Naive thymus-derived CD4-positive, alpha-beta T cell (primary cell): ENCODE data around the gene BLVRB. TPM values are rescaled to one million over a fixed set of nuclear protein-coding genes. Genes with fewer than 3 reads are reported as not detected.
"Not testable (repeated sequence)": the region's sequence is repeated elsewhere in the genome, so short reads cannot be mapped to it uniquely, and the experiment has no call there.

Source experiments
- ATAC-seq: fragments of 150-1000 bp; cut with Tn5 transposase; 2 replicates; pipeline ENCODE4 v1.10.0; 2021; ENCODE audit warnings: mild to moderate bottlenecking, moderate library complexity
- CTCF ChIA-PET: fragments of 350-600 bp; sonication (Branson Sonifier 250); formaldehyde crosslinking; loops from one replicate; lab custom pipeline; 2021; ENCODE audit warnings: antibody characterized with exemption; lab: Charles Lee
- POLR2A ChIA-PET: fragments of 350-600 bp; sonication (Branson Sonifier 250); formaldehyde crosslinking; loops from one replicate; lab custom pipeline; 2021; ENCODE audit warnings: antibody characterized with exemption, inconsistent platforms; lab: Charles Lee
- DNase-seq, 9 donors: peaks; one replicate each; pipeline versions ENCODE4 v3.0.0 to v3.0.0-alpha.2; 2020 to 2022; ENCODE audit warnings: mixed read lengths in 1 of 9
- H3K27ac ChIP-seq: one replicate; pipeline ENCODE4 v1.7.0; 2013; ENCODE audit warnings: mild to moderate bottlenecking, low read depth, low read length, moderate library complexity
- H3K27me3 ChIP-seq, 2 donors: one replicate each; pipeline ENCODE4 v1.7.0; 2013; ENCODE audit warnings: low read length in 2 of 2, mild to moderate bottlenecking in 2 of 2, moderate library complexity in 2 of 2; ENCODE audit not compliant: control insufficient read depth in 2 of 2, insufficient read depth in 2 of 2
- H3K36me3 ChIP-seq, 3 experiments: 1 replicate in 2 of 3; 2 replicates in 1 of 3; pipeline ENCODE4 v1.7.0; 2013; ENCODE audit warnings: low read length in 3 of 3, mild to moderate bottlenecking in 3 of 3, moderate library complexity in 1 of 3; ENCODE audit not compliant: insufficient read depth in 3 of 3, control insufficient read depth in 2 of 3
- H3K4me1 ChIP-seq, 2 donors: one replicate each; pipeline ENCODE4 v1.7.0; 2013; ENCODE audit warnings: low read length in 2 of 2, mild to moderate bottlenecking in 2 of 2, moderate library complexity in 1 of 2; ENCODE audit not compliant: control insufficient read depth in 2 of 2, insufficient read depth in 2 of 2
- H3K4me3 ChIP-seq: 2 replicates; pipeline ENCODE4 v1.7.0; 2013; ENCODE audit warnings: mild to moderate bottlenecking, low read length
- H3K9me3 ChIP-seq, 3 experiments: 1 replicate in 2 of 3; 2 replicates in 1 of 3; pipeline ENCODE4 v1.7.0; 2013; ENCODE audit warnings: low read length in 3 of 3; ENCODE audit not compliant: control insufficient read depth in 2 of 3
- H3K27ac Mint-ChIP-seq, 9 donors: one replicate each; pipeline ENCODE4 v1.8.0; 2020 to 2022; ENCODE audit warnings: mixed read lengths in 9 of 9, mild to moderate bottlenecking in 8 of 9, moderate library complexity in 5 of 9, inconsistent platforms in 2 of 9
- H3K27me3 Mint-ChIP-seq, 5 donors: one replicate each; pipeline ENCODE4 v1.8.0; 2021 to 2022; ENCODE audit warnings: mixed read lengths in 5 of 5, mild to moderate bottlenecking in 1 of 5
- H3K36me3 Mint-ChIP-seq, 5 donors: one replicate each; pipeline ENCODE4 v1.8.0; 2020 to 2022; ENCODE audit warnings: mixed read lengths in 5 of 5, mild to moderate bottlenecking in 3 of 5, inconsistent platforms in 1 of 5
- H3K4me1 Mint-ChIP-seq, 7 donors: one replicate each; pipeline ENCODE4 v1.8.0; 2020 to 2022; ENCODE audit warnings: mixed read lengths in 7 of 7, mild to moderate bottlenecking in 3 of 7, inconsistent platforms in 1 of 7
- H3K4me3 Mint-ChIP-seq, 10 donors: one replicate each; pipeline ENCODE4 v1.8.0; 2020 to 2022; ENCODE audit warnings: mild to moderate bottlenecking in 10 of 10, mixed read lengths in 10 of 10, moderate library complexity in 6 of 10, inconsistent platforms in 2 of 10
- H3K9me3 Mint-ChIP-seq, 11 donors: one replicate each; pipeline ENCODE4 v1.8.0; 2020 to 2022; ENCODE audit warnings: mixed read lengths in 11 of 11, mild to moderate bottlenecking in 4 of 11, inconsistent platforms in 1 of 11, moderate library complexity in 1 of 11
- intact Hi-C, 2 donors: fragments of 100-400 bp; cut with micrococcal nuclease; formaldehyde crosslinking; loops; one replicate each; pipeline ENCODE4 v1.15.1; 2023
- polyA plus RNA-seq, 2 donors: library from polyadenylated mRNA; unstranded; fragments of 300-500 nt; fragmentation: Illumina TruSeq; gene quantifications; one replicate each; pipeline ENCODE4 v1.2.3, GENCODE V29; 2021
- total RNA-seq, 6 experiments: library from RNA in 5 of 6; stranded (reverse) in 5 of 6; gene quantifications; 1 replicate in 5 of 6; 2 replicates in 1 of 6; pipeline ENCODE4 v1.2.3 and lab custom pipeline; 2021 to 2026

Gene BLVRB
- total and polyA plus RNA-seq, 7 experiments from 2014 or later = 11.0 to 42.2 (median 14.3) TPM

DNA sequence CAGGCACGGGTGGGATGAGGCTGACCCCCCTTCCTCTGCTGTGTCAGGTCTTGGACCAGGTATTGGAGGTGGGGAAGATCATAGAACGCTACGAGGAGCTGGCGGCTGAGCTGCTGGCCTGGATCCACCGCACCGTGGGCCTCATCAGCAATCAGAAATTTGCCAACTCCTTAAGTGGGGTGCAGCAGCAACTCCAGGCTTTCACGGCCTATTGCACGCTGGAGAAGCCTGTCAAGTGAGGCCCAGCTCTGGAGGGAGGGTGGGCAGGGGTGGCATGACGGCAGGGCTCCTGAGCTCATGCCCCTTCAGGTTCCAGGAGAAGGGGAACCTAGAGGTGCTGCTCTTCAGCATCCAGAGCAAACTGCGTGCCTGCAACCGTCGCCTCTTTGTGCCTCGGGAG lies 36.5 kb upstream of the BLVRB start:
- no peak for DNase-seq
- intact Hi-C loops = no loop called here
- ChIA-PET CTCF (no interaction called here), POLR2A (no interaction called here)
- Mint-ChIP-seq H3K27me3 (peaks cover 0 to 24% (median 0%) of the 10 kb centered on the region in 5 donors), H3K36me3 (peaks cover 0 to 3% (median 0%) of the 10 kb centered on the region in 5 donors), H3K4me1 (peaks cover 0 to 13% (median 5%) of the 10 kb centered on the region in 7 donors), H3K27ac (no peak overlapping the region), H3K9me3 (peaks cover 0 to 3% (median 0%) of the 10 kb centered on the region in 11 donors), H3K4me3 (no peak overlapping the region)
- no peak overlapping the region for H3K27ac ChIP-seq
- no peaks in the 10 kb centered on the region for H3K9me3 ChIP-seq
- no peaks in the 10 kb centered on the region for H3K4me1 ChIP-seq
- ATAC-seq = no peak
- H3K4me3 ChIP-seq = no peak overlapping the region
- H3K27me3 ChIP-seq = no peaks in the 10 kb centered on the region
- no peaks in the 10 kb centered on the region for H3K36me3 ChIP-seq

DNA sequence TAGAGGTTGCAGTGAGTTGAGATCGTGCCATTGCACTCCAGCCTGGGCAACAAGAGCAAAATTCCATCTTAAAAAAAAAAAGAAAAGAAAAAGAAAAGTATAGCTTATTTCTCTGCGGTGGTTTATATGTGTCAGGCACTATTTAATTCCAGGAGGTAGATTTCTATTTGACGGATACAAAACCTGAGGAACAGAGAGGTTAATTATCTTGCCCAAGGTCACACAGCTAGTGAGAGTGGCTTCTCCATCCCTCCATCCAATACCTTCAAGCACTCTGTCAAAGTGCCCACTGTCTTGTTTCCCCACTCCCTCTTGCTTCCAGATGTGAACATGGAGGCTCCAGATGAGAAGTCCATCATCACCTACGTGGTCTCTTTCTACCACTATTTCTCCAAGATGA lies 36.1 kb upstream of the BLVRB start:
- H3K9me3 ChIP-seq = no peaks in the 10 kb centered on the region
- ChIA-PET CTCF (no interaction called here), POLR2A (no interaction called here)
- H3K36me3 Mint-ChIP-seq = peaks cover 0 to 3% (median 0%) of the 10 kb centered on the region in 5 donors
- no peaks in the 10 kb centered on the region for H3K4me1 ChIP-seq
- no peak overlapping the region for H3K27ac Mint-ChIP-seq
- H3K27me3 ChIP-seq = no peaks in the 10 kb centered on the region
- no peak for DNase-seq
- H3K4me3 Mint-ChIP-seq = no peak overlapping the region
- intact Hi-C loops = no loop called here
- no peak for ATAC-seq
- no peaks in the 10 kb centered on the region for H3K36me3 ChIP-seq
- H3K27ac ChIP-seq = no peak overlapping the region
- H3K27me3 Mint-ChIP-seq = peaks cover 0 to 24% (median 0%) of the 10 kb centered on the region in 5 donors
- peaks cover 0 to 3% (median 0%) of the 10 kb centered on the region in 11 donors for H3K9me3 Mint-ChIP-seq
- H3K4me1 Mint-ChIP-seq = peaks cover 0 to 13% (median 5%) of the 10 kb centered on the region in 7 donors
- H3K4me3 ChIP-seq = no peak overlapping the region

DNA sequence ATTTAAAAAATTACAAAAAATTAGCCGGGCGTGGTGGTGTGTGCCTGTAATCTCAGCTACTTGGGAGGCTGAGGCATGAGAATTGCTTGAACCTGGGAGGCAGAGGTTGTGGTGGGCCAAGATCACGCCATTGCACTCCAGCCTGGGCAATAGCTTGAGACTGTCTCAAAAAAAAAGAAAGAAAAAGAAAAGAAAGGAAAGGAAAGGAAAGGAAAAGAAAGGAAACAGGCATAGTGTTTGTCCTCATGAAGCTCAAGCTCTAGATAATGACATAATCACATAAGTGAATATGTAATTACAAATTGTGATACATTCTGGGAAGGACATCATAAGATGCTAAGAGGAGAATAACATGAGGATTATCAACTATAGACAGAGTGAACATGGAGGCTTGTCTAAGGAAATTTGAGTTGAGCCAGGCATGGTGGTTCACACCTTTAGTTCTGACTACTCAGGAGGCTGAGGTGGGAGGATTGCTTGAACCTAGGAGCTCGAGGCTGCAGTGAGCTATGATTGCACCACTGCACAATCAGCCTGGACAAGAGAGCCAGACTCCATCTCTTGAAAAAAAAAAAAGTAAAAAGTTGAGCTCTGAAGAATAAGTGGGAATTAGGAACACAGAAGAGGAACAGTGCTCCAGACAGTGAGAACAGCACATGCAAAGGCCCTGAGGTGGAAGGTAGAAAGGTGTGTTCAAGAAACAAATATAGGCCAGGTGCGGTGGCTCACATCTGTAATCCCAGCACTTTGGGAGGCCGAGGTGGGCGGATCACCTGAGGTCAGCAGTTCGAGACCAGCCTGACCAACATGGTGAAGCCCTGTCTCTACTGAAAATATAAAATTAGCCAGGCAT lies 35.4 kb upstream of the BLVRB start:
- H3K9me3 Mint-ChIP-seq, H3K36me3 Mint-ChIP-seq, H3K27me3 ChIP-seq, H3K4me1 ChIP-seq, ATAC-seq, DNase-seq, H3K4me3 Mint-ChIP-seq, H3K27ac ChIP-seq, H3K4me3 ChIP-seq, POLR2A ChIA-PET, H3K9me3 ChIP-seq, intact Hi-C loops, H3K36me3 ChIP-seq: not testable (repeated sequence)
- CTCF ChIA-PET = interaction anchor here (0.7 kb wide), 1 partner anchor 582 kb away, joined by 7 read pairs; no protein-coding TSS in a partner anchor
- peaks cover 0 to 24% (median 0%) of the 10 kb centered on the region in 5 donors for H3K27me3 Mint-ChIP-seq
- H3K4me1 Mint-ChIP-seq = peaks cover 0 to 13% (median 5%) of the 10 kb centered on the region in 7 donors
- peak overlapping the region in 1 of 9 donors; percentile 64 for H3K27ac Mint-ChIP-seq

- DNase-seq = no peak
- Histone ChIP-seq H3K36me3 (no peaks in the 10 kb centered on the region), H3K4me1 (no peaks in the 10 kb centered on the region), H3K27me3 (no peaks in the 10 kb centered on the region), H3K27ac (no peak overlapping the region), H3K4me3 (no peak overlapping the region), H3K9me3 (no peaks in the 10 kb centered on the region)
- Mint-ChIP-seq H3K27ac (no peak overlapping the region), H3K4me1 (peaks cover 0 to 6% (median 0%) of the 10 kb centered on the region in 7 donors), H3K9me3 (no peaks in the 10 kb centered on the region), H3K27me3 (peaks cover 0 to 27% (median 8%) of the 10 kb centered on the region in 5 donors), H3K4me3 (no peak overlapping the region), H3K36me3 (peaks cover 0 to 2% (median 0%) of the 10 kb centered on the region in 5 donors)
- intact Hi-C loops = no loop called here
- ATAC-seq = no peak
- POLR2A ChIA-PET = no interaction called here
- CTCF ChIA-PET = interaction anchor here (0.9 kb wide), 1 partner anchor 22 kb away, joined by 3 read pairs; no protein-coding TSS in a partner anchor
Observed at GRCh38 chr19:40499320-40499719, 33.8 kb upstream of the BLVRB start.

DNA sequence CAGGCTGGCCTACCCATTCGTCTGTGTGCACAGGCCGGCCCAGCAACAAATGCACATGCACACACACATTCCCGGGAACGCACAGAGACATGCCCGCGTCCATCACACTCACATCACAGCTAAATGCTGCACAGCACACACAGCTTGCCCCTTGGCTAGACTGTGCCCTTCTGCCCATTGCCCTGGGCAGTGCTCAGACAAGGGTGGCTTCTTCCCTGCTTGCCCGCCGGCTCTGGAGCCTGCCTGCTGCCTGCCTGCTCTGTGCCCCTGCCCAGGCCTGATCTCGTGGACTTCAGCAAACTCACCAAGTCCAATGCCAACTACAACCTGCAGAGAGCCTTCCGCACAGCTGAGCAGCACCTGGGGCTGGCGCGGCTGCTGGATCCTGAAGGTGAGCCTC lies 31.7 kb upstream of the BLVRB start:
- Histone ChIP-seq H3K4me3 (no peak overlapping the region), H3K9me3 (no peaks in the 10 kb centered on the region), H3K27ac (no peak overlapping the region), H3K36me3 (no peaks in the 10 kb centered on the region), H3K27me3 (no peaks in the 10 kb centered on the region), H3K4me1 (no peaks in the 10 kb centered on the region)
- no peak for ATAC-seq
- intact Hi-C loops = no loop called here
- ChIA-PET POLR2A (no interaction called here), CTCF (no interaction called here)
- no peak for DNase-seq
- H3K4me1 Mint-ChIP-seq = no peaks in the 10 kb centered on the region
- H3K27me3 Mint-ChIP-seq = peaks cover 0 to 20% (median 10%) of the 10 kb centered on the region in 5 donors
- H3K36me3 Mint-ChIP-seq = peaks cover 0 to 4% (median 0%) of the 10 kb centered on the region in 5 donors
- no peak overlapping the region for H3K27ac Mint-ChIP-seq
- H3K9me3 Mint-ChIP-seq = no peaks in the 10 kb centered on the region
- H3K4me3 Mint-ChIP-seq = no peak overlapping the region

- no peak overlapping the region for H3K27ac ChIP-seq
- no peaks in the 10 kb centered on the region for H3K36me3 ChIP-seq
- Mint-ChIP-seq H3K27ac (peak overlapping the region in 1 of 9 donors; percentile 72), H3K27me3 (peaks cover 0 to 19% (median 10%) of the 10 kb centered on the region in 5 donors), H3K36me3 (peaks cover 0 to 4% (median 0%) of the 10 kb centered on the region in 5 donors), H3K4me3 (no peak overlapping the region), H3K4me1 (no peaks in the 10 kb centered on the region), H3K9me3 (no peaks in the 10 kb centered on the region)
- no peaks in the 10 kb centered on the region for H3K9me3 ChIP-seq
- DNase-seq (no peak), ATAC-seq (no peak)
- intact Hi-C loops = no loop called here
- CTCF ChIA-PET = no interaction called here
- H3K4me1 ChIP-seq = no peaks in the 10 kb centered on the region
- H3K4me3 ChIP-seq = no peak overlapping the region
- no peaks in the 10 kb centered on the region for H3K27me3 ChIP-seq
- POLR2A ChIA-PET = no interaction called here
Observed at GRCh38 chr19:40494191-40494838, 28.8 kb upstream of the BLVRB start.
